HG03060 (cell line): Measurements from ENCODE around the gene TDRKH.
"Not testable (repeated sequence)": the region's sequence is repeated elsewhere in the genome, so short reads cannot be mapped to it uniquely, and the experiment has no call there.

Experiments used
- ATAC-seq: cut with Tn5 transposase; IDR thresholded peaks from one replicate; pipeline ENCODE4 v1.9.1; 2021; ENCODE audit warnings: low read depth, moderate number of reproducible peaks; ENCODE audit not compliant: unreplicated experiment

The TDRKH gene

DNA sequence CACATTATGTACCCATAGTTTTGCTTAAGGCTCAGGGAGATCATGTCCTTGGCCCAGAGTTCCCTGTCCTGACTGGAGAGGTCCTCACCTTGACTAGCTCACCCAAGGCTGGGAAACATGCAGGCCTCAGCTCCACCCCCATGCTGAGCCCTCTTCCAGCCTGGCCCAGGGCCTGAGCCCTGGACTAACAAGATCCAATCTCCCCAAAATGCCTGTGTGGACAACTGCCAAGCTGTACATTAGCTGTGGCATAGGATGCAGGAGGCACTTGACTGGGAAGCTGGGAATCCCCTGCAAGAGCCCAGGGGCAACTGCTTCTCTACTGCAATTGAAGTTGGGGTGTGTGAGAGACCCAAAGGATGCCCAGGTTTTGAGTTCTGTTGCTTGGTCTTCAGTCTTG, 12.9 kb upstream of the TDRKH start:
- ATAC-seq = no peak

- no peak for ATAC-seq
Measured at GRCh38 chr1:151802372-151802771, 12.1 kb upstream of the TDRKH start.

- ATAC-seq = no peak
Measured at GRCh38 chr1:151801846-151802245, 11.5 kb upstream of the TDRKH start.

- no peak for ATAC-seq
Measured at GRCh38 chr1:151801310-151801820, 11.1 kb upstream of the TDRKH start.

DNA sequence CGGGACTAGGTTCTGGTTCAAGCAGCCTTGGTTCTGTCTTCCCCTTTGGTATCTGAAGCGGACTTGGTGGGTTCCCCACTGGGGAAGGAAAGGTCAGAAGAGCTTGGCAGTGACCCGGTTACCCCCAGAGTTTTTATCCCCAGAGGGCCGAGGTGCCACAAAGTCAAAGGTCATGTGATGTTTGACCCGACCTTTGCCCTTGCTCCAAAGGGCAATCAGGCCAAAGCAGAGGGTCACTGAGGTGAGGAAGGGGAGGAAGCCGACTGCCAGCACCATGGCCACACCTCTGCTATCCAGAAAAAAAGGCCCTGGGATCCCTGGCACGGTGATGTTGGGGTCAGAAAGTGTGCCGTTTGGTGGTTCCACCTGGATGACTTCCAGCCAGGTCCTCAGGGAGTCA, 10.5 kb upstream of the TDRKH start:
- ATAC-seq = no peak

DNA sequence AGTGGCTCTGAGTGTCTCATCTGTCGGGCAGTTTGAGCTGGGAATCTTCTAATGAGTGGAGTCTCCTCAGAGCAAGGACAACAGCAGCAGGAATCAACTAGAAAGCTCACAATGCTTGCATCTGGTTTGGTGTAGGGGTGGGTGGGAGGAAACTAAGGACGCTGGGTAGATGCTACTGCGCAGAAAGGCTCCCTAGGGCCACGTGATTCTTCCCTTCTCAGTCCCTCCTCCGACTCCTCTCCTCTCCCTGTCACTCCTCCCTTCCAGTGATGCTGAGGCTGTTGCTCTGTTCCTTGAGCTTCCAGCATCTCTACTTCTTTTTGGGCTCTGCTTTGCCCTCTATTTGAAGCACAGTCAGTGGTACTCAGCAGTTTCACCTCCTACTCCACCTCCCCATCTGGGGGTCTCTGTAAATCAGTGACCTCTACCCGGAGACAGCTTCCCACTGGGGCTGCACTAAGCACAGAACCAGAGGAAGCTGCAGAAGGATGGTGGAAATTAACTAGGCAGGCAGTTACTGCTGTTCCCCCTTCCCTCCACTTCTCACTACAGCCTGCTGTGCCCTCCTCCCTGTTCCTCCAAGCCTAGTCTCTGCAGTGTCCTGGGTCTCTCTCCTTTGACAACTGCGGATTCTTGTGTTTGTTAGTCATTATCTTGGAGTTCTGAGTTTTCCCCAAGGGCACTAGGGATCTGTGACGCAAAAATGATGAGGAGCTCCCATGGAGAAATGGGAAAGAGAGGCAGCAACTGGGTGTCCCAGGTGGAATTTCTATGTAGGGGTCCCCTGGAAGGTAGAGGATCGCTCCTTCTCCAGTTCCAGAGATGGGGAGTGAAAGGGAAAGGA, 9.1 kb upstream of the TDRKH start:
- ATAC-seq = no peak

DNA sequence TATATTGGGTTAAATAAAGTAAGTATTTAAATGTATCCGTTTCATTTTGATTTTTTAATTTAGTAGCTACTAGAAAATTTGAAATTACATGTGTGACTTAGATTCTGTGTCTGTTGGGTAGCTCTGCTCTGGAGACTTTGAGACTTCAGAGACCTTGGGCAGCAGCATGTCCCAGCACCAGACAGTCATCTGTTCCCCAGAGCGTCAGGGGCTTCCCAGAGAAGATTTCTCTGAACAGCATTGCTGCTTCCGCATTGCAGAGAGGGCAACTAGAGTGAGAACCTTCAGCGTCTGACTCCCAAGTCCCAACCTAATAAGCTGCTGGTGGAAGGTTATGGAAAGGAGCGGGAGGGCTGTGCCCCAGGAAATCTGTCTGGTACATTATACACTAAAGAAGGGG, 8.3 kb upstream of the TDRKH start:
- ATAC-seq = no peak

GRCh38 chr1:151790940-151791651, 796 bp upstream of the TDRKH start:
- no peak for ATAC-seq

DNA sequence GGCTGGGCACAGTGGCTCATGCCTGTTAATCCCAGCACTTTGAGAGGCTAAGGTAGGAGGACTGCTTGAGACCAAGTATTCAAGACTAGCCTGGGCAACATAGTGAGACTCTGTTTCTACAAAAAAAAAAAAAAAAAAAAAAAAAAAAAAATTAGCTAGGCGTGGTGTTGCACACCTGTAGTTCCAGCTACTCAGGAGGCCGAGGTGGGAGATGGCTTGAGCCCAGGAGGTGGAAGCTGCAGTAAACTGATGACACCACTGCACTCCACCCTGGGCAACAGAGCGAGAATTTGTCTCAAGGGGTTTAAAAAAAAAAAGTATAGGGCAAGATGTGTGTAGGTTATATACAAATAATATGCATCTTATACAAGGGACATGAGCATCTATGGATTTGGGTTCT, 2.6 kb downstream of the TDRKH start:
- ATAC-seq = no peak

DNA sequence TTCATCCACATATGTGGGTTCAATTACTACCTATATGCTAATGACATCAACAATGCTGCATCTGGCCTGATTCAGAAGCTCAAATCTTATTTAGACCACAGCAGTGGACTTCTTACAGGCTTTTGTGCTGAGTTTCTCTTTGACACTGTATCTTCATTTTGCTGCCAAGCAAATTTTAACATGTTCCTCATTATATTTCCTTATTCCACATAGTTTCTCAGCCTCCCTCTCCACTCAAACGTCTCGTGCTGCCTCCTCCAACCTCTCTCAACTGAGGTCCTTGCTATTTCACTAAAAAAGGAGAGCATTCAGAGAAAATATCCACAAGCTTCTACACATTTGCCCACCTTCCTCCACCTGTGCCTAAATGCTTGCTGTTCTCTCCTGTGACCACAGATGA, 6.5 kb downstream of the TDRKH start:
- no peak for ATAC-seq

DNA sequence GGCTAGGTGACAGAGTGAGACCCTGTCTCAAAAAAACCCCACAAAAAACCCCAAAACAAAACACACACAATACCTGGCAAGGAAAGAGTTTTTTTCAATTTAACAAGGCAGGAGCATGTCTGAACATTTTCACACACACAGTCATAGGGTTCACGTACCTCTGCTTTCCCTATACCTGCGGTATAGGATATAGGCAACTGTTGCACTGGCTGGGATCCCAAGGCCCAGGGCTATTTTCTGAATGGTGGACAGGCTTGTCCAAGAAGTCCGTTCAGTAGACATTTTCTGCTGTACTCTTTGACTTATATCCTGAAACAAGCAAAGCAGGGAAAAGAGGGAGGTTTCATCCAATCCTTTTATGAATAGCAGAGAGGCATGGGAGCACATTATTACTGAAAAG, 7.6 kb downstream of the TDRKH start:
- ATAC-seq = no peak

DNA sequence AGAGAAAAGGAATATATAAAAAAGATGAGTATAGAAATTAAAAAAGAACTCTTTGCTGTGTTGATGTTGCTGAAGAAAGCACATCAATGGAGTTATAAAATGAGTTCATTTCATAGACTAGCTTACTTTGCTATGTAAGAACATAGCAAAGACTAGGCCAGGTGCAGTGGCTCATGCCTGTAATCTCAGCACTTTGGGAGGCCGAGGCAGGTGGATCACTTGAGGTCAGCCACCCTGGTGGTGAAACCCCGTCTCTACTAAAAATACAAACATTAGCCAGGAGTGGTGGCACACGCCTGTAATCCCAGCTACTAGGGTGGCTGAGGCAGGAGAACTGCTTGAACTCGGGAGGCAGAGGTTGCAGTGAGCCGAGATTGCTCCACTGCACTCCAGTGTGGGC, 8.3 kb downstream of the TDRKH start:
- ATAC-seq = not testable (repeated sequence)

GRCh38 chr1:151780736-151781135, 9.6 kb downstream of the TDRKH start:
- ATAC-seq = not testable (repeated sequence)

DNA sequence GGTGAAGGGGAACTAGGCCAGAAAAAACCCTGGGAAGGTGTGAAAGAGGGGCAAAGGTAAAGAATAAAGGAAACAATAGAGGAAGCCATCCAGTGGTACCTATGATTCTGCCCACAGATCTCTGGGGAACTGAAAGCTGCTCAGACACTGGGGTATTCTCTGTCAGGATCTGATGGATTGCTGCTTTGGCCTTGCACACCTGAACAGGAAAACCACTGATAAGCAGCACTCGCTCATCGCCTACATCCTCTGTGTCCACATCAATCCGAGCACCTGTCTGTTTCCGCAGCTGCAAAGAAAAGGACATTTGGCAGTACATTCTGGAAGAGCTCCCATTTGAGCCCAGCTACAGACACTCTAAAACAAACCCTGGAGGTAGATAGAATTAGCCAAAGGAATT, 10.4 kb downstream of the TDRKH start:
- ATAC-seq = no peak

- no peak for ATAC-seq
Measured at GRCh38 chr1:151777317-151777716, 13.0 kb downstream of the TDRKH start.

DNA sequence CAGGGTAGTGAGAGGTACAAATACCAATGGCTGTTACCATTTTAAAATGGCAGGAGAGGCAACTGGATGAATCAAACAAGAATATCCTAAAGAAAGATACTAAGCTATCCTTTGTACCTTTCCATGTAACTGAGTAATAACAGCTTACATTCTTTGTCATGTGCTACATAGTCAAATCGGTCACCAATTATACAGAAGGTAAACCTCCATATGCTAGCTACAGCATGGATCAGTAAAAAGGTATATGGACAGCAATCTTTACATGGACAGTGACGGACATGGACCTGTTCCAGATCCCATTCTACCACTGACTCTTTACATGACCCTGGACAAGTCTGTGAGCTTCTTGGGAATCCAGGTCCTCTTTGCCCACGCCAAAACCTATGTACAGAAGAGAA, 13.6 kb downstream of the TDRKH start:
- ATAC-seq = no peak

GRCh38 chr1:151775894-151776664, 14.2 kb downstream of the TDRKH start:
- ATAC-seq = no peak

GRCh38 chr1:151774256-151774922, 15.9 kb downstream of the TDRKH start:
- ATAC-seq = no peak

GRCh38 chr1:151773702-151774101, 16.6 kb downstream of the TDRKH start:
- no peak for ATAC-seq

- ATAC-seq = not testable (repeated sequence)
Measured at GRCh38 chr1:151769270-151769669, 21.0 kb downstream of the TDRKH start.
